GM12873 (cell line): Measurements from ENCODE around the gene KLHL2.

Experiments used
- TF ChIP-seq, protein P1 (sequence below): IDR thresholded peaks from 2 replicates; pipeline ENCODE4 v1.5.1; 2012; ENCODE audit warnings: low read depth, mild to moderate bottlenecking, moderate library complexity, low read length, control low read depth; ENCODE audit not compliant: insufficient read depth; ENCODE audit errors: missing control alignments

KLHL2 gene

DNA sequence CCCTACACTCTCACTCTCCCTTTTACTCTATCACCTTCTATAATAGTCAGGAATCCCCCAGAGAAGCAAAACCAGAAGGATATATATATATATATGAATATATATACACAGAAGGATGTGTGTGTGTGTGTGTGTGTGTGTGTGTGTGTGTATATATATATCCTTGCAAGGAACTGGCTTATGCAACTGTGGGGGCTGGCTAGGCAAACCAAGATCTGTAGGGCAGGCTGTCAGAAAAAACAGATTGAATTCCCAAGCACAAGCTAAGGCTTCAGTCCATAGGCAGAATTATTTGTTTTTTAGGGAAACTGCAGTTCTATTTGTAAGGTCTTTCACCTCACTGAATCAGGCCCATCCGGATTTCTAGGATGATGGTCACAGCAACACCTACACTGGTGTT lies 13.0 kb upstream of the KLHL2 start:
- TF ChIP-seq, protein P1, sequence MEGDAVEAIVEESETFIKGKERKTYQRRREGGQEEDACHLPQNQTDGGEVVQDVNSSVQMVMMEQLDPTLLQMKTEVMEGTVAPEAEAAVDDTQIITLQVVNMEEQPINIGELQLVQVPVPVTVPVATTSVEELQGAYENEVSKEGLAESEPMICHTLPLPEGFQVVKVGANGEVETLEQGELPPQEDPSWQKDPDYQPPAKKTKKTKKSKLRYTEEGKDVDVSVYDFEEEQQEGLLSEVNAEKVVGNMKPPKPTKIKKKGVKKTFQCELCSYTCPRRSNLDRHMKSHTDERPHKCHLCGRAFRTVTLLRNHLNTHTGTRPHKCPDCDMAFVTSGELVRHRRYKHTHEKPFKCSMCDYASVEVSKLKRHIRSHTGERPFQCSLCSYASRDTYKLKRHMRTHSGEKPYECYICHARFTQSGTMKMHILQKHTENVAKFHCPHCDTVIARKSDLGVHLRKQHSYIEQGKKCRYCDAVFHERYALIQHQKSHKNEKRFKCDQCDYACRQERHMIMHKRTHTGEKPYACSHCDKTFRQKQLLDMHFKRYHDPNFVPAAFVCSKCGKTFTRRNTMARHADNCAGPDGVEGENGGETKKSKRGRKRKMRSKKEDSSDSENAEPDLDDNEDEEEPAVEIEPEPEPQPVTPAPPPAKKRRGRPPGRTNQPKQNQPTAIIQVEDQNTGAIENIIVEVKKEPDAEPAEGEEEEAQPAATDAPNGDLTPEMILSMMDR = no peak

DNA sequence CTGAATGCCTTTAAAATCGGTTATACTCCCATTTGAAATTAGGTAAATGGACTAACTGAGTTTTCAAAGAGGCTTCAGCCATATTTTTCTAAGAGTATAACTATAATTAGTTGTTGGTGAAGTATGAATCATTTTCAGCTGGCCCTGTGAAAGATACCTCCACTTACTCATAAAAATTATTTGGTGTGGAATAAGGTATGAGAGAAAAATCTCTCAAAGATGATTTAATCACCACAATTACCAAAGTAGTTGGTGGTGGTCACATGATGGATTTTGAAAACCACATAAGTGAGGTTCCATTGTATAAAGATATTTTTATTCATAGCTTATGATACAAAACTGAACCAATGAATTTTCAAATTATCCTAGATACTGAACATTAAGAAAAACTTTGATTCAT lies 9.0 kb upstream of the KLHL2 start:
- TF ChIP-seq, protein P1 = no peak

DNA sequence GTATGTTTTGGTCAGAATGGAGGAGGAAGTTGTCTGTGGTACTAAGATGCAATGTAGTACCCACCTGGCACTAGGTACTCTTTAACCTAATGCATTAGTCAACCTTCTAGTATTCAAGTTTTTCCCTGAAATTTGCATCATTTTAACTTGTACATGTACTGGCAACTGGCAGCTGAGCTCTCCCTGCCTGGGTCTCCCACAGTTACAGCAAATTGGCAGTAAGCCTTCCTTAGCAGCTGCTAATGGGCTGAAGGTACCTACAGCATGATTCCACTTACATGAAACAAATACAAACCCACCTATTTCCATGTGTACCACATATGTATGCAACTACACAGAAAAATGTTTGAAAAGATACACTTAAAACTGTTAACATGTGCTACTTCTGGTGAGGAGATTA lies 8.1 kb upstream of the KLHL2 start:
- TF ChIP-seq, protein P1 = no peak

DNA sequence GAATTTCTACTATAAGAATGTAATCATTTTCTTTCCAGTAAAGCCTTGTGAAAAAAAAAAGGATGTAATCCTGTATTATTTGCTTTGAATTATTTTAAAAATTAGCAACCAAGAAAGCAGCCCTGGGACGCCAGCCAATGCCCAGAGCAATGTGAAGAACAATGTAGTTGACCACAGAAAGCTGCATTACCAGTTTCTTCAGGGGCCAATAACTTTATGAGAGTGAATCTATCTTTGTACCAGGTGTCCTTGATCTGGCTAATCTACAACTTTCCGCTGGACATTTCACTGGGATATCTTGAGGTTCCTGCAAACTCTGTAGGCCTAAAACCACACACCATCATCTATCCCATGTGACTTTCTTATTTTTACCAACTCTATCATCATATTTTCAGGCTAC lies 7.6 kb upstream of the KLHL2 start:
- TF ChIP-seq, protein P1 = no peak

DNA sequence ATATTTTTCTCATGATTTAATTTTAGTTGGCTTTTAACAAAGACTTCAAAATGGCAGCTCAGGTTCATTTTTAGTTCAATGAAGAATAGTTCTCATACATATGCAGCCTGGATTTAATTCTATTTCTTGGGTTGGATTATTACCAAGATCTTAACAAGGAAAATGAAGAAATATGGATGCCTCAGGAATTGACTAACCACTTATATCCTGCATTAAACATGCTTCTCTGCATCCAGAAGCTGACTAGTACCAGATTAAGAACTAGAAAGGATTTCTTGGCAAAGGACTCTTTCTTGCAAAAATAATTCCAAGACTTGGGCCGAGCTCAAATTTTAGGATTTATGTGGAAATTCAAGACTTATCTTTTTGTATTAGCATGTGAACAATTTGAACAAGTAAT lies 5.6 kb upstream of the KLHL2 start:
- TF ChIP-seq, protein P1 = no peak

DNA sequence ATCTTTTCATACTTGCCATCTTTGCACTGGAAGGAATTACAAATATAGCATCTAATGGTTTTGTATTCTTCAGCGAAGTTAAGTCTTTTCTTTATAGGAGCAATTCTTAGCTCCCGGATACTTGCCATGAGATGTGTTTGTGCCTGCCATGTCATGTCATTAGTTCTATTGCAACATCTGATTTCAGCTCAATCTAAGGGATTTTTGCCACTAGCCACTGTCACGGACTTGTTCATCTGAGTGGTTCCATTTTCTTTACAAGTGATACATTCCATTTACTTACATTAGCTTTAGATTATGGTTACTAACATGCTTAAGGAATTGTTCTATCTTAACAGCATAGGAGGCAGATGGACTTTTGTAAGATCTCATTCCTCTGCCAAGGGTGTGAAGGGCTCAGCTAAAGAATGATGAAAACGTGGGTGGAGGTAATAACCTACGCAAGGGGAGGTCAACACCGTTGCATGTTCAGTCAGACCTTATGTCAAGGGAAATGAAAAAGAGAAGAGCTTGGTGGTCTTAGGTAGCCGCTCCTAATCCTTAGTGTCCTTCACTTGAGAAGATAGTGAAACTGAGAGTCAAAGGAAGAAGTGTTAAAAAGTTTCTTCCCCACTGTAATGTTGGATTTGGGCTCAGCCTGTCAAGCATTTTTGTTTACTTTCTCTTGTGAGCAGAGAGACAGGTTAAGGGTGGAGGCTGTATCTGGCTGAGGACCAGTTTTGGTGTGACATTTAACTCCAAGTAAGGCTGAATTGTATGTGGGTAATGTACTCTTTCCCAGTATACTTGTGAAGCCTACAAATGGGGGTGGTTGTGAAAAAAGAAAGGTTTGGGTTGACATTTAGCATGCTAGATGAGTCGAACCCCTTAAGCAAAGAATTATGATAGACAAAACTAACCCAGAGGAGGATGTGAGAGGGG lies 3.6 kb upstream of the KLHL2 start:
- TF ChIP-seq, protein P1 = no peak

DNA sequence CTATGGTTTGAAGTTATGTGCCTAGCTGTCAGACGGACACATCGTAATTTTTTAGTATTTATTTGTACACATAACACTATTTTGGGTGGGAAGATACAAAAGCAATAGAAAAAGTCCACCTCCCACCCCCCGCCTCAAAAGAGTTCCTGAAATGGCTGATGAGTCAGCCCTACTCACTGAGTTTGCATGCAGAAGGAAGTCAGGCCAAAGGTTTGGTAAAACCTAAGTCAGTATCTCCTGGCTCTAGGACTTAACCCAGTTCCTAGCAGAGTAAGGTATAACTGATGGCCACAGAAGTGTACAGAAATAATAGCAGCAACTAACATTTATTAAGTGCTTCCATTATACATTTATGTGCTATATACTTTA lies 2.9 kb upstream of the KLHL2 start:
- TF ChIP-seq, protein P1 = no peak
